ENCODE data around the gene TBPL1.
A peak's percentile ranks its signal among the peaks of the same experiment; 100 is the strongest.

TBPL1 gene

DNA sequence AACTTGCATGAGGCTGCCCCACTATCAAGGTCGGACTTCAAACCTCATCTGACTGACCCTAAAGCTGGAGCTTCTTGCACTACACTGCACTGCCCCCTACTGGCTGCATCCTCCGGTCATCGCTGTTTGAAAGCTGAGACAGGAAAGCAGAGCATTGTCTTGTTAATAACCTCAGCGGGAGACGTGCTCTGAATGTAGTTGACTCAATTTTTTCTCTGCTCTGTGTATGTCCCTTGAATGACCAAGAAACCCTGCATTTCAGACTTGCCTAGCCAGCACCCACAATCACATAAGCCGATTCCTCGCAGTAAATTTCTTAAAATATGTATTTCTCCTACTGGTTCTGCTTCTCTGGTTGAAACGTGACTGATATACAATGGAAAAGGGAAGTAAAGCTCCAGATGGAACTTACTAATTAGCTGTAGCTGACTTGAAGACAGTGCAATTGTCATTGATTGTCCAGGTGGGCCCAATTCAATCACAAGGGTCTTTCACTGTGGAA is 36.3 kb upstream of the TBPL1 start:
- ATAC-seq = peak; percentile 88
- TF ChIP-seq GLIS3 (CRISPR knock-in tag; IDR thresholded peaks at IDR 0.05) (no peak), ZNF8 (CRISPR knock-in tag; IDR thresholded peaks at IDR 0.05) (no peak), PPARA (CRISPR knock-in tag; IDR thresholded peaks at IDR 0.05; ENCODE audit: borderline replicate concordance) (no peak), RARB (CRISPR knock-in tag; IDR thresholded peaks at IDR 0.05) (no peak), ZNF565 (CRISPR knock-in tag; conservative IDR thresholded peaks at IDR 0.05; ENCODE audit: low read depth) (no peak), OSR1 (CRISPR knock-in tag; IDR thresholded peaks at IDR 0.05) (no peak), SNAI2 (CRISPR knock-in tag; IDR thresholded peaks at IDR 0.05) (no peak), CSDC2 (CRISPR knock-in tag; IDR thresholded peaks at IDR 0.05) (no peak), ARNTL (CRISPR knock-in tag; IDR thresholded peaks at IDR 0.05; ENCODE audit: borderline replicate concordance, low read depth) (no peak), ZFP30 (CRISPR knock-in tag; IDR thresholded peaks at IDR 0.05) (no peak), BACH2 (CRISPR knock-in tag; IDR thresholded peaks at IDR 0.05; ENCODE audit: borderline replicate concordance) (no peak), ZNF70 (CRISPR knock-in tag; IDR thresholded peaks at IDR 0.05) (no peak), TOX (CRISPR knock-in tag; IDR thresholded peaks at IDR 0.05; ENCODE audit: borderline replicate concordance) (no peak), TCF4 (CRISPR knock-in tag; IDR thresholded peaks at IDR 0.05; ENCODE audit: borderline replicate concordance) (no peak), ESRRG (CRISPR knock-in tag; IDR thresholded peaks at IDR 0.05) (no peak)
- TF ChIP-seq, protein P1, sequence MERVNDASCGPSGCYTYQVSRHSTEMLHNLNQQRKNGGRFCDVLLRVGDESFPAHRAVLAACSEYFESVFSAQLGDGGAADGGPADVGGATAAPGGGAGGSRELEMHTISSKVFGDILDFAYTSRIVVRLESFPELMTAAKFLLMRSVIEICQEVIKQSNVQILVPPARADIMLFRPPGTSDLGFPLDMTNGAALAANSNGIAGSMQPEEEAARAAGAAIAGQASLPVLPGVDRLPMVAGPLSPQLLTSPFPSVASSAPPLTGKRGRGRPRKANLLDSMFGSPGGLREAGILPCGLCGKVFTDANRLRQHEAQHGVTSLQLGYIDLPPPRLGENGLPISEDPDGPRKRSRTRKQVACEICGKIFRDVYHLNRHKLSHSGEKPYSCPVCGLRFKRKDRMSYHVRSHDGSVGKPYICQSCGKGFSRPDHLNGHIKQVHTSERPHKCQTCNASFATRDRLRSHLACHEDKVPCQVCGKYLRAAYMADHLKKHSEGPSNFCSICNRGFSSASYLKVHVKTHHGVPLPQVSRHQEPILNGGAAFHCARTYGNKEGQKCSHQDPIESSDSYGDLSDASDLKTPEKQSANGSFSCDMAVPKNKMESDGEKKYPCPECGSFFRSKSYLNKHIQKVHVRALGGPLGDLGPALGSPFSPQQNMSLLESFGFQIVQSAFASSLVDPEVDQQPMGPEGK (CRISPR knock-in tag; IDR thresholded peaks at IDR 0.05; ENCODE audit: borderline replicate concordance) = no peak
- TF ChIP-seq, protein P2, sequence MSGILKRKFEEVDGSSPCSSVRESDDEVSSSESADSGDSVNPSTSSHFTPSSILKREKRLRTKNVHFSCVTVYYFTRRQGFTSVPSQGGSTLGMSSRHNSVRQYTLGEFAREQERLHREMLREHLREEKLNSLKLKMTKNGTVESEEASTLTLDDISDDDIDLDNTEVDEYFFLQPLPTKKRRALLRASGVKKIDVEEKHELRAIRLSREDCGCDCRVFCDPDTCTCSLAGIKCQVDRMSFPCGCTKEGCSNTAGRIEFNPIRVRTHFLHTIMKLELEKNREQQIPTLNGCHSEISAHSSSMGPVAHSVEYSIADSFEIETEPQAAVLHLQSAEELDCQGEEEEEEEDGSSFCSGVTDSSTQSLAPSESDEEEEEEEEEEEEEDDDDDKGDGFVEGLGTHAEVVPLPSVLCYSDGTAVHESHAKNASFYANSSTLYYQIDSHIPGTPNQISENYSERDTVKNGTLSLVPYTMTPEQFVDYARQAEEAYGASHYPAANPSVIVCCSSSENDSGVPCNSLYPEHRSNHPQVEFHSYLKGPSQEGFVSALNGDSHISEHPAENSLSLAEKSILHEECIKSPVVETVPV (CRISPR knock-in tag; IDR thresholded peaks at IDR 0.05) = no peak
- TF ChIP-seq, protein P3, sequence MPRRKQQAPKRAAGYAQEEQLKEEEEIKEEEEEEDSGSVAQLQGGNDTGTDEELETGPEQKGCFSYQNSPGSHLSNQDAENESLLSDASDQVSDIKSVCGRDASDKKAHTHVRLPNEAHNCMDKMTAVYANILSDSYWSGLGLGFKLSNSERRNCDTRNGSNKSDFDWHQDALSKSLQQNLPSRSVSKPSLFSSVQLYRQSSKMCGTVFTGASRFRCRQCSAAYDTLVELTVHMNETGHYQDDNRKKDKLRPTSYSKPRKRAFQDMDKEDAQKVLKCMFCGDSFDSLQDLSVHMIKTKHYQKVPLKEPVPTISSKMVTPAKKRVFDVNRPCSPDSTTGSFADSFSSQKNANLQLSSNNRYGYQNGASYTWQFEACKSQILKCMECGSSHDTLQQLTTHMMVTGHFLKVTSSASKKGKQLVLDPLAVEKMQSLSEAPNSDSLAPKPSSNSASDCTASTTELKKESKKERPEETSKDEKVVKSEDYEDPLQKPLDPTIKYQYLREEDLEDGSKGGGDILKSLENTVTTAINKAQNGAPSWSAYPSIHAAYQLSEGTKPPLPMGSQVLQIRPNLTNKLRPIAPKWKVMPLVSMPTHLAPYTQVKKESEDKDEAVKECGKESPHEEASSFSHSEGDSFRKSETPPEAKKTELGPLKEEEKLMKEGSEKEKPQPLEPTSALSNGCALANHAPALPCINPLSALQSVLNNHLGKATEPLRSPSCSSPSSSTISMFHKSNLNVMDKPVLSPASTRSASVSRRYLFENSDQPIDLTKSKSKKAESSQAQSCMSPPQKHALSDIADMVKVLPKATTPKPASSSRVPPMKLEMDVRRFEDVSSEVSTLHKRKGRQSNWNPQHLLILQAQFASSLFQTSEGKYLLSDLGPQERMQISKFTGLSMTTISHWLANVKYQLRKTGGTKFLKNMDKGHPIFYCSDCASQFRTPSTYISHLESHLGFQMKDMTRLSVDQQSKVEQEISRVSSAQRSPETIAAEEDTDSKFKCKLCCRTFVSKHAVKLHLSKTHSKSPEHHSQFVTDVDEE (CRISPR knock-in tag; IDR thresholded peaks at IDR 0.05) = no peak
- TF ChIP-seq, protein P4, sequence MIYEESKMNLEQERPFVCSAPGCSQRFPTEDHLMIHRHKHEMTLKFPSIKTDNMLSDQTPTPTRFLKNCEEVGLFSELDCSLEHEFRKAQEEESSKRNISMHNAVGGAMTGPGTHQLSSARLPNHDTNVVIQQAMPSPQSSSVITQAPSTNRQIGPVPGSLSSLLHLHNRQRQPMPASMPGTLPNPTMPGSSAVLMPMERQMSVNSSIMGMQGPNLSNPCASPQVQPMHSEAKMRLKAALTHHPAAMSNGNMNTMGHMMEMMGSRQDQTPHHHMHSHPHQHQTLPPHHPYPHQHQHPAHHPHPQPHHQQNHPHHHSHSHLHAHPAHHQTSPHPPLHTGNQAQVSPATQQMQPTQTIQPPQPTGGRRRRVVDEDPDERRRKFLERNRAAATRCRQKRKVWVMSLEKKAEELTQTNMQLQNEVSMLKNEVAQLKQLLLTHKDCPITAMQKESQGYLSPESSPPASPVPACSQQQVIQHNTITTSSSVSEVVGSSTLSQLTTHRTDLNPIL (CRISPR knock-in tag; IDR thresholded peaks at IDR 0.05; ENCODE audit: low read depth) = no peak

DNA sequence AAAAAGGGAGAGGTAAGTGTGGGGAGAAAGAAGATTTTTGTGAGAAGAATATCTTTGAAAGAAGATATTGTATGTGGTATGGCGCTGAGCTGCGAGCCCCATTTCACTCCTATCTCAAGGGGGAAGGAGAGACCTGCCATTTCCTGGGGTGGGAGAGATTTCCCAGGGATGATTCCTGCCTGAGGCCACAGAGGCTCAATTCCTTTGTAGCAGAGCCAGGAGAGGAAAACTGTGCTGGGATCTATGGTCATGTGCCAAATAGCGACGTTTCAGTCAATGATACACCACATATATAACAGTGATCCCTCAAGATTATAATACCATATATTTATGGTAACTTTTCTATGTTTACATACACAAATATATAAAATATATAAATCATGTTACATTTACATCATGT is 35.2 kb upstream of the TBPL1 start:
- TF ChIP-seq TOX (CRISPR knock-in tag; IDR thresholded peaks at IDR 0.05; ENCODE audit: borderline replicate concordance) = no peak
- TF ChIP-seq ISL1 (CRISPR knock-in tag; IDR thresholded peaks at IDR 0.05) = no peak
- TF ChIP-seq SNAI2 (CRISPR knock-in tag; IDR thresholded peaks at IDR 0.05) = no peak
- TF ChIP-seq, protein P3 (CRISPR knock-in tag; IDR thresholded peaks at IDR 0.05) = no peak
- no peak for TF ChIP-seq RARB (CRISPR knock-in tag; IDR thresholded peaks at IDR 0.05)
- TF ChIP-seq, protein P5, sequence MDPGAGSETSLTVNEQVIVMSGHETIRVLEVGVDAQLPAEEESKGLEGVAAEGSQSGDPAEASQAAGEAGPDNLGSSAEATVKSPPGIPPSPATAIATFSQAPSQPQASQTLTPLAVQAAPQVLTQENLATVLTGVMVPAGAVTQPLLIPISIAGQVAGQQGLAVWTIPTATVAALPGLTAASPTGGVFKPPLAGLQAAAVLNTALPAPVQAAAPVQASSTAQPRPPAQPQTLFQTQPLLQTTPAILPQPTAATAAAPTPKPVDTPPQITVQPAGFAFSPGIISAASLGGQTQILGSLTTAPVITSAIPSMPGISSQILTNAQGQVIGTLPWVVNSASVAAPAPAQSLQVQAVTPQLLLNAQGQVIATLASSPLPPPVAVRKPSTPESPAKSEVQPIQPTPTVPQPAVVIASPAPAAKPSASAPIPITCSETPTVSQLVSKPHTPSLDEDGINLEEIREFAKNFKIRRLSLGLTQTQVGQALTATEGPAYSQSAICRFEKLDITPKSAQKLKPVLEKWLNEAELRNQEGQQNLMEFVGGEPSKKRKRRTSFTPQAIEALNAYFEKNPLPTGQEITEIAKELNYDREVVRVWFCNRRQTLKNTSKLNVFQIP (CRISPR knock-in tag; IDR thresholded peaks at IDR 0.05; ENCODE audit: borderline replicate concordance, low read depth) = no peak
- no peak for ATAC-seq
